RKO (cell line): Measurements from ENCODE around the gene SLC23A3.

Source experiments
- DNase-seq: peaks from one replicate; pipeline ENCODE4 v3.0.0-alpha.2; 2016; ENCODE audit warnings: low spot score

The SLC23A3 gene

GRCh38 chr2:219142329-219142728, 27.5 kb downstream of the SLC23A3 start:
- no peak for DNase-seq

GRCh38 chr2:219140722-219141121, 29.1 kb downstream of the SLC23A3 start:
- DNase-seq: no peak

- DNase-seq: no peak
Observed at GRCh38 chr2:219133976-219134375, 35.9 kb downstream of the SLC23A3 start.

- DNase-seq: no peak
Observed at GRCh38 chr2:219131744-219132143, 38.1 kb downstream of the SLC23A3 start.

GRCh38 chr2:219131327-219131726, 38.5 kb downstream of the SLC23A3 start:
- no peak for DNase-seq

- DNase-seq: no peak
Observed at GRCh38 chr2:219129589-219129988, 40.2 kb downstream of the SLC23A3 start.

GRCh38 chr2:219128396-219128795, 41.4 kb downstream of the SLC23A3 start:
- no peak for DNase-seq

GRCh38 chr2:219127037-219127635, 42.7 kb downstream of the SLC23A3 start:
- DNase-seq: no peak

GRCh38 chr2:219126555-219126954, 43.3 kb downstream of the SLC23A3 start:
- no peak for DNase-seq

GRCh38 chr2:219125886-219126270, 44.0 kb downstream of the SLC23A3 start:
- DNase-seq: no peak

- peak; percentile 70 for DNase-seq
Observed at GRCh38 chr2:219125225-219125885, 44.5 kb downstream of the SLC23A3 start.

GRCh38 chr2:219124381-219125110, 45.3 kb downstream of the SLC23A3 start:
- no peak for DNase-seq

- no peak for DNase-seq
Observed at GRCh38 chr2:219123356-219124135, 46.3 kb downstream of the SLC23A3 start.

GRCh38 chr2:219122202-219122980, 47.4 kb downstream of the SLC23A3 start:
- no peak for DNase-seq

GRCh38 chr2:219120082-219120481, 49.7 kb downstream of the SLC23A3 start:
- no peak for DNase-seq

GRCh38 chr2:219119422-219120043, 50.3 kb downstream of the SLC23A3 start:
- peak; percentile 52 for DNase-seq

GRCh38 chr2:219118504-219118903, 51.3 kb downstream of the SLC23A3 start:
- no peak for DNase-seq

- no peak for DNase-seq
Observed at GRCh38 chr2:219116776-219117646, 52.8 kb downstream of the SLC23A3 start.

- DNase-seq: no peak
Observed at GRCh38 chr2:219112651-219113338, 57.0 kb downstream of the SLC23A3 start.

- DNase-seq: no peak
Observed at GRCh38 chr2:219112062-219112406, 57.8 kb downstream of the SLC23A3 start.
